OCI-LY7 (cell line): Measurements from ENCODE around the gene COX8A. TPM values are rescaled to one million over a fixed set of nuclear protein-coding genes. Genes with fewer than 3 reads are reported as not detected.
"Not testable (repeated sequence)": the region's sequence is repeated elsewhere in the genome, so short reads cannot be mapped to it uniquely, and the experiment has no call there.

Source experiments
- BruUV-seq: library from RNA; stranded (reverse); fragments of 400-500 nt; replicated peaks from 2 replicates; lab custom pipeline; 2021; lab: Mats Ljungman, UMichigan
- CTCF ChIA-PET: fragments of 300-600 bp; sonication (Branson Sonifier 250); formaldehyde crosslinking; loops from one replicate; lab custom pipeline; 2022; ENCODE audit warnings: antibody characterized with exemption; ENCODE audit not compliant: unreplicated experiment; lab: Charles Lee
- POLR2A ChIA-PET: fragments of 300-600 bp; sonication (Branson Sonifier 250); formaldehyde crosslinking; loops from one replicate; lab custom pipeline; 2022; ENCODE audit warnings: antibody characterized with exemption; lab: Charles Lee
- DNase-seq: peaks from one replicate; pipeline ENCODE4 v3.0.0-alpha.2; 2015; ENCODE audit warnings: low spot score
- H2AFZ ChIP-seq: fragments of 200-600 bp; sonication (generic), shearing (Covaris generic); 2 replicates; pipeline ENCODE4 v1.6.1; 2014; ENCODE audit warnings: mild to moderate bottlenecking, antibody characterized with exemption, low read length, moderate library complexity
- H3K27ac ChIP-seq: fragments of 200-600 bp; sonication (generic); 2 replicates; pipeline ENCODE4 v1.5.1; 2014; ENCODE audit warnings: mixed run types, low read depth, mild to moderate bottlenecking, moderate library complexity, low read length, inconsistent platforms; ENCODE audit not compliant: poor library complexity, severe bottlenecking
- H3K36me3 ChIP-seq: fragments of 200-600 bp; sonication (generic); 2 replicates; pipeline ENCODE4 v1.6.1; 2014; ENCODE audit warnings: mild to moderate bottlenecking, antibody characterized with exemption, low read length, moderate library complexity, mixed read lengths; ENCODE audit not compliant: insufficient read depth
- H3K4me1 ChIP-seq: fragments of 200-600 bp; sonication (generic); 2 replicates; pipeline ENCODE4 v1.5.1; 2014; ENCODE audit warnings: mild to moderate bottlenecking, low read length; ENCODE audit not compliant: insufficient read depth, poor library complexity, severe bottlenecking
- H3K4me2 ChIP-seq: fragments of 200-600 bp; sonication (generic); 2 replicates; pipeline ENCODE4 v1.6.1; 2014; ENCODE audit warnings: mild to moderate bottlenecking, low read length
- H3K4me3 ChIP-seq: fragments of 200-600 bp; sonication (generic); 2 replicates; pipeline ENCODE4 v1.5.1; 2014; ENCODE audit warnings: mild to moderate bottlenecking, low read depth, low read length; ENCODE audit not compliant: poor library complexity, severe bottlenecking
- H3K79me2 ChIP-seq: fragments of 200-600 bp; sonication (generic); 2 replicates; pipeline ENCODE4 v1.6.1; 2016; ENCODE audit warnings: low read depth, mild to moderate bottlenecking, low read length, moderate library complexity, mixed read lengths; ENCODE audit not compliant: insufficient read depth
- H3K9me2 ChIP-seq: fragments of 200-600 bp; sonication (generic); 2 replicates; pipeline ENCODE4 v1.6.1; 2016; ENCODE audit warnings: mild to moderate bottlenecking, low read length, mixed read lengths; ENCODE audit not compliant: insufficient read depth
- H3K9me3 ChIP-seq: fragments of 200-600 bp; sonication (generic); 2 replicates; pipeline ENCODE4 v1.6.1; 2014; ENCODE audit warnings: mild to moderate bottlenecking, mixed run types, low read length, mixed read lengths
- H4K20me1 ChIP-seq: fragments of 200-600 bp; sonication (generic); 2 replicates; pipeline ENCODE4 v1.6.1; 2014; ENCODE audit warnings: mild to moderate bottlenecking, antibody characterized with exemption, low read length, moderate library complexity, mixed read lengths; ENCODE audit not compliant: insufficient read depth
- EZH2phosphoT487 ChIP-seq: fragments of 200-600 bp; sonication (generic); IDR thresholded peaks from 2 replicates; pipeline ENCODE4 v1.6.1; 2018; ENCODE audit warnings: low read depth, borderline replicate concordance, mild to moderate bottlenecking, mixed run types, antibody characterized with exemption, low read length, moderate library complexity, mixed read lengths
- intact Hi-C: fragments of 100-400 bp; cut with micrococcal nuclease; formaldehyde crosslinking; loops from one replicate; pipeline ENCODE4 v1.10.0; 2022; ENCODE audit not compliant: unreplicated experiment
- total RNA-seq, 2 experiments: library from RNA; depleted of rRNA in 1 of 2; stranded (reverse); fragments of >200 nt in 1 of 2; shearing (Covaris generic) in 1 of 2; gene quantifications; 2 replicates each; pipeline ENCODE4 v1.2.3, GENCODE V29; 2014 to 2022
- TF ChIP-seq, protein P1 (sequence below): fragments of 200-600 bp; sonication (generic); conservative IDR thresholded peaks from 2 replicates; pipeline ENCODE4 v1.5.1; 2014; ENCODE audit warnings: mild to moderate bottlenecking, antibody characterized with exemption, low read length, moderate library complexity, mixed read lengths

COX8A gene
- total RNA-seq, 2 experiments from 2014 or later, result 373 to 811 TPM

- ChIA-PET POLR2A (no interaction called here), CTCF (interaction anchor here (1.0 kb wide), 1 partner anchor 240 kb away, joined by 3 read pairs; no protein-coding TSS in a partner anchor)
- Histone ChIP-seq H3K27ac (no peak overlapping the region), H3K4me2 (no peak overlapping the region), H2AFZ (no peak overlapping the region), H3K9me2 (no peaks in the 10 kb centered on the region), H3K4me1 (peaks cover 4% of the 10 kb centered on the region), H3K9me3 (no peaks in the 10 kb centered on the region), H3K4me3 (no peak overlapping the region), H3K79me2 (no peaks in the 10 kb centered on the region), H4K20me1 (no peaks in the 10 kb centered on the region), H3K36me3 (no peaks in the 10 kb centered on the region)
- no TSS peak for BruUV-seq
- TF ChIP-seq EZH2phosphoT487, result no peak
- TF ChIP-seq, protein P1, sequence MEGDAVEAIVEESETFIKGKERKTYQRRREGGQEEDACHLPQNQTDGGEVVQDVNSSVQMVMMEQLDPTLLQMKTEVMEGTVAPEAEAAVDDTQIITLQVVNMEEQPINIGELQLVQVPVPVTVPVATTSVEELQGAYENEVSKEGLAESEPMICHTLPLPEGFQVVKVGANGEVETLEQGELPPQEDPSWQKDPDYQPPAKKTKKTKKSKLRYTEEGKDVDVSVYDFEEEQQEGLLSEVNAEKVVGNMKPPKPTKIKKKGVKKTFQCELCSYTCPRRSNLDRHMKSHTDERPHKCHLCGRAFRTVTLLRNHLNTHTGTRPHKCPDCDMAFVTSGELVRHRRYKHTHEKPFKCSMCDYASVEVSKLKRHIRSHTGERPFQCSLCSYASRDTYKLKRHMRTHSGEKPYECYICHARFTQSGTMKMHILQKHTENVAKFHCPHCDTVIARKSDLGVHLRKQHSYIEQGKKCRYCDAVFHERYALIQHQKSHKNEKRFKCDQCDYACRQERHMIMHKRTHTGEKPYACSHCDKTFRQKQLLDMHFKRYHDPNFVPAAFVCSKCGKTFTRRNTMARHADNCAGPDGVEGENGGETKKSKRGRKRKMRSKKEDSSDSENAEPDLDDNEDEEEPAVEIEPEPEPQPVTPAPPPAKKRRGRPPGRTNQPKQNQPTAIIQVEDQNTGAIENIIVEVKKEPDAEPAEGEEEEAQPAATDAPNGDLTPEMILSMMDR, result no peak
- intact Hi-C loops, result no loop called here
- DNase-seq, result no peak
These were observed 8.0 kb upstream of the COX8A start for GRCh38 chr11:63966444-63966843.

- H3K79me2 ChIP-seq, result peaks cover under 1% of the 10 kb centered on the region; the same call in 1 of the 2 replicates
- CTCF ChIA-PET, result no interaction called here
- H3K27ac ChIP-seq, result no peak overlapping the region
- H4K20me1 ChIP-seq, result no peaks in the 10 kb centered on the region
- H3K4me3 ChIP-seq, result no peak overlapping the region
- H2AFZ ChIP-seq, result no peak overlapping the region
- intact Hi-C loops, result no loop called here
- no peak for DNase-seq
- H3K9me3 ChIP-seq, result peaks cover 4% of the 10 kb centered on the region; the same call in 1 of the 2 replicates
- no peaks in the 10 kb centered on the region for H3K4me1 ChIP-seq
- H3K9me2 ChIP-seq, result no peaks in the 10 kb centered on the region
- TF ChIP-seq, protein P1, result no peak
- no peak for TF ChIP-seq EZH2phosphoT487
- no TSS peak for BruUV-seq
- H3K36me3 ChIP-seq, result no peaks in the 10 kb centered on the region
- no peak overlapping the region for H3K4me2 ChIP-seq
- POLR2A ChIA-PET, result no interaction called here
These were observed 5.0 kb upstream of the COX8A start for GRCh38 chr11:63969461-63969860.

GRCh38 chr11:63970902-63971301, 3.5 kb upstream of the COX8A start:
- no peak overlapping the region for H3K4me2 ChIP-seq
- intact Hi-C loops, result loop anchor here (10.0 kb wide), 1 partner anchor 334 kb away; the partner anchor contains the start of genes CATSPERZ and ESRRA
- peaks cover 3% of the 10 kb centered on the region; the same call in 1 of the 2 replicates for H4K20me1 ChIP-seq
- peaks cover 2% of the 10 kb centered on the region; the same call in 1 of the 2 replicates for H3K36me3 ChIP-seq
- no peak for TF ChIP-seq EZH2phosphoT487
- TF ChIP-seq, protein P1, result no peak
- POLR2A ChIA-PET, result interaction anchor here (0.6 kb wide), 1 partner anchor 301 kb away, joined by 3 read pairs; no protein-coding TSS in a partner anchor
- H2AFZ ChIP-seq, result no peak overlapping the region
- H3K4me1 ChIP-seq, result peaks cover 4% of the 10 kb centered on the region
- no TSS peak for BruUV-seq
- no peak overlapping the region for H3K4me3 ChIP-seq
- H3K9me2 ChIP-seq, result no peaks in the 10 kb centered on the region
- peaks cover 4% of the 10 kb centered on the region; the same call in 1 of the 2 replicates for H3K9me3 ChIP-seq
- CTCF ChIA-PET, result no interaction called here
- no peak overlapping the region for H3K27ac ChIP-seq
- H3K79me2 ChIP-seq, result peaks cover 15% of the 10 kb centered on the region
- no peak for DNase-seq

DNA sequence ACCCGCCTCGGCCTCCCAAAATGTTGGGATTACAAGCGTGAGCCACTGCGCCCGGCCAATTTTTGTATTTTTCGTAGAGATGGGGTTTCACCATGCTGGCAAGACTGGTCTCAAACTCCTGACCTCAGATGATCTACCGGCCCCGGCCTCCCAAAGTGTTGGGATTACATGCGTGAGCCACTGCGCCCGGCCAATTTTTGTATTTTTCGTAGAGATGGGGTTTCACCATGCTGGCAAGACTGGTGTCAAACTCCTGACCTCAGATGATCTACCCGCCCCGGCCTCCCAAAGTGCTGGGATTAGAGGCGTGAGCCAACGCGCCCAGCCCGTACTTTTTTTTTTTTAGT, 535 bp upstream of the COX8A start:
- H3K27ac ChIP-seq, result peak overlapping the region; percentile 29
- BruUV-seq, DNase-seq, CTCF ChIA-PET, H3K9me3 ChIP-seq, H3K4me2 ChIP-seq, H3K9me2 ChIP-seq, H4K20me1 ChIP-seq, POLR2A ChIA-PET: not testable (repeated sequence)
- intact Hi-C loops, result loop anchor here (1.0 to 10.0 kb wide), 2 partner anchors 136 to 331 kb away; partner anchors contain the start of genes CATSPERZ and ESRRA
- peak overlapping the region; percentile 36 for H3K4me3 ChIP-seq
- H3K36me3 ChIP-seq, result peaks cover 19% of the 10 kb centered on the region
- peak overlapping the region; percentile 59; the same call in 1 of the 2 replicates for H2AFZ ChIP-seq
- peaks cover 33% of the 10 kb centered on the region for H3K79me2 ChIP-seq
- H3K4me1 ChIP-seq, result peaks cover 15% of the 10 kb centered on the region
